ENCODE results near the gene MICU1. TPM values are rescaled to one million over a fixed set of nuclear protein-coding genes. Genes with fewer than 3 reads are reported as not detected.
"Not testable (repeated sequence)": the region's sequence is repeated elsewhere in the genome, so short reads cannot be mapped to it uniquely, and the experiment has no call there.

The MICU1 gene
- total and polyA plus RNA-seq, 9 donors = 29.9 to 117 (median 44.5) TPM

DNA sequence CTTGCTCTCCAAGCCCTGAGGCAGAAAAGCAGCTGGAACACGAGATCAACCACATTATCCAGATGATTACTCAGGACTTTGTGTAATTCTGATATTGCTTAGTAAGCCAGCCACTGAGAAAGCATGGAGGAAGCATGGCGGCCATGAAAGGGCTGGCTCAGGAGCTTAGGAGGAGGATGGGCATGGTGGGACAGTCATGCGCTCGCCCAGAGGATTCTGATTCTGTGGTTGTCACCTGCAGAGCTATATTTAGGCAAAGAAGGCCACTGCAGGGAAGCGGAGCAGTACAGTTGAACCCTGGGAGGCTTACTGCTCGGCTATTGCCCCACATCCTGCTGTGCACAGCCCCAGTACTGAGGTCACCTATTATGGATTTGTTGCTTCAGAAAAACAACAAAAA, 142.4 kb downstream of the MICU1 start:
- intact Hi-C loops (cut with DNase I) = no loop called here
- Histone ChIP-seq H3K27me3 (no peaks in the 10 kb centered on the region), H3K9me3 (no peaks in the 10 kb centered on the region), H3K27ac (no peak overlapping the region), H3K4me1 (ENCODE audit: insufficient read depth) (no peaks in the 10 kb centered on the region), H3K36me3 (no peaks in the 10 kb centered on the region), H3K4me3 (no peak overlapping the region)
- WGBS, 3 donors = 92 to 95% (median 94%) methylated on average over 6 of the region's 6 CpGs
- TF ChIP-seq POLR2A (IDR thresholded peaks at IDR 0.05) = no peak
- TF ChIP-seq, protein P1, sequence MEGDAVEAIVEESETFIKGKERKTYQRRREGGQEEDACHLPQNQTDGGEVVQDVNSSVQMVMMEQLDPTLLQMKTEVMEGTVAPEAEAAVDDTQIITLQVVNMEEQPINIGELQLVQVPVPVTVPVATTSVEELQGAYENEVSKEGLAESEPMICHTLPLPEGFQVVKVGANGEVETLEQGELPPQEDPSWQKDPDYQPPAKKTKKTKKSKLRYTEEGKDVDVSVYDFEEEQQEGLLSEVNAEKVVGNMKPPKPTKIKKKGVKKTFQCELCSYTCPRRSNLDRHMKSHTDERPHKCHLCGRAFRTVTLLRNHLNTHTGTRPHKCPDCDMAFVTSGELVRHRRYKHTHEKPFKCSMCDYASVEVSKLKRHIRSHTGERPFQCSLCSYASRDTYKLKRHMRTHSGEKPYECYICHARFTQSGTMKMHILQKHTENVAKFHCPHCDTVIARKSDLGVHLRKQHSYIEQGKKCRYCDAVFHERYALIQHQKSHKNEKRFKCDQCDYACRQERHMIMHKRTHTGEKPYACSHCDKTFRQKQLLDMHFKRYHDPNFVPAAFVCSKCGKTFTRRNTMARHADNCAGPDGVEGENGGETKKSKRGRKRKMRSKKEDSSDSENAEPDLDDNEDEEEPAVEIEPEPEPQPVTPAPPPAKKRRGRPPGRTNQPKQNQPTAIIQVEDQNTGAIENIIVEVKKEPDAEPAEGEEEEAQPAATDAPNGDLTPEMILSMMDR (IDR thresholded peaks at IDR 0.05) = no peak
- no peak for TF ChIP-seq EP300 (IDR thresholded peaks at IDR 0.05)
- no peak for DNase-seq

DNA sequence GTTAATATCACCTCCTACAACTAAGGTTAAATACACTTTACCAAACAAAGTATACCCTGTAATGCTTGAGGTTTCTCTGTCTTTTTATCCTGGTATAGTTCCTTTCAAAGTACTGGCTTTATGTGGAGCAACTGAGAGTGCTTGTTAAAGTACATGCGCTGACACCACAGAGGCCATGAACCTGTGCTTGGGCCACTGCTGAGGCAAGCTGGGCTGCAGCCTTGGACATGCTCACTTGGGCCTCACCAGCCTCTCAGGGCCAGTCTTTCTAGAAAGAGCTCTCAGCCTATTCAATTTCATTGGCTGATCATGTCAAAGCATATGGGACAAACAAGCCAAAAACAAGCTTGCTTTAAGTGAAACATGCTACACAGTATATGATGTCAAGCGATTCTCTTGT, 145.0 kb downstream of the MICU1 start:
- DNase-seq = no peak
- H3K9me3 ChIP-seq = no peaks in the 10 kb centered on the region
- TF ChIP-seq POLR2A (IDR thresholded peaks at IDR 0.05) (no peak), EP300 (IDR thresholded peaks at IDR 0.05) (no peak)
- TF ChIP-seq, protein P1 (IDR thresholded peaks at IDR 0.05) = no peak
- WGBS, 3 donors = 91 to 98% (median 95%) methylated on average over 2 of the region's 2 CpGs
- H3K36me3 ChIP-seq = no peaks in the 10 kb centered on the region
- intact Hi-C loops (cut with DNase I) = no loop called here
- H3K4me1 ChIP-seq (ENCODE audit: insufficient read depth) = no peaks in the 10 kb centered on the region
- no peak overlapping the region for H3K4me3 ChIP-seq
- H3K27me3 ChIP-seq = no peaks in the 10 kb centered on the region
- no peak overlapping the region for H3K27ac ChIP-seq

DNA sequence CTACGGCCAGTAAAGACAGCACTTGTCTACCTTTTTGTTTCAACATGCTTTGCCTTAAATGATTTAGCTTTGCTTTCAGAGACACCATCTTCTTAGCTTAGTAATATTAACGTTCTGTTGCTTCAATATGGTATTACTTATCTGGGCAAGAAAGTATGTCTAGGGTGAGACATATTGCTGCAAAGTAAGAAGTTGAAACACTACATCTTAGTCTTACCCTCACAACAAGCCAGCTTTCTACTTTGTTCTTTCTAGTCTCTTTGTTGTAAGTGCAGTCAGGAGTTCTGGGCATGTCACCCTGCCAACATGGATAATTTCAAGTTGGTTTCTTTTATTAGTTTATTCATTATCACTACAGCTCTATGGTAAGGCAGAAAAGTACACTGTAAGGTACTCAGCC, 148.4 kb downstream of the MICU1 start:
- no peak overlapping the region for H3K27ac ChIP-seq
- no peaks in the 10 kb centered on the region for H3K36me3 ChIP-seq
- no peak for DNase-seq
- H3K9me3 ChIP-seq = no peaks in the 10 kb centered on the region
- H3K4me3 ChIP-seq = no peak overlapping the region
- TF ChIP-seq, protein P1 (IDR thresholded peaks at IDR 0.05) = no peak
- TF ChIP-seq POLR2A (IDR thresholded peaks at IDR 0.05) (no peak), EP300 (IDR thresholded peaks at IDR 0.05) (no peak)
- 87 to 92% (median 89%) methylated on average over 2 of the region's 2 CpGs for WGBS, 3 donors
- intact Hi-C loops (cut with DNase I) = no loop called here
- H3K27me3 ChIP-seq = no peaks in the 10 kb centered on the region
- H3K4me1 ChIP-seq (ENCODE audit: insufficient read depth) = no peaks in the 10 kb centered on the region

DNA sequence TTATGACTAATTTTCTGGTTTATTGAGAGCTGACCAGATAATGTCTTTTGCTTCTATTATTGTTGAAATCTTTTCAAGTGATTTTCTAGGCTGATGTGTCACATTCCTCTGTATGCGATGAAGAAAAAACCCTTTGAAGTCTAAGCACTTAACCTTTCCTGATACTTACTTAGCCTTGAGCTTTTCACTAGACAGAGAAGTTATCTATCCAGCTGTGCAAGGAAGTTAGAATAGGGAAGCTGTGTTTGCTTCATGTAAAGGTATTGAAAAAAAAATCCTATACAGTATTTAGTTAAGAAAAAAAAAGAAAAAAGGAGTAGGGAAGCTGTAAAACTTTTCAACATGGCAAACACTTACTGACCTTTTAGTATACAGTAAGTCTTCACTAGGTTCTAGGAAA, 153.6 kb downstream of the MICU1 start:
- H3K27ac ChIP-seq = no peak overlapping the region
- no peaks in the 10 kb centered on the region for H3K36me3 ChIP-seq
- WGBS, 3 donors = 62 to 80% (median 67%) methylated on average over 1 of the region's 1 CpG
- no peak for DNase-seq
- TF ChIP-seq POLR2A (IDR thresholded peaks at IDR 0.05) (no peak), EP300 (IDR thresholded peaks at IDR 0.05) (no peak)
- TF ChIP-seq, protein P1 (IDR thresholded peaks at IDR 0.05) = no peak
- no peak overlapping the region for H3K4me3 ChIP-seq
- no peaks in the 10 kb centered on the region for H3K4me1 ChIP-seq (ENCODE audit: insufficient read depth)
- no peaks in the 10 kb centered on the region for H3K27me3 ChIP-seq
- no peaks in the 10 kb centered on the region for H3K9me3 ChIP-seq
- intact Hi-C loops (cut with DNase I) = no loop called here

DNA sequence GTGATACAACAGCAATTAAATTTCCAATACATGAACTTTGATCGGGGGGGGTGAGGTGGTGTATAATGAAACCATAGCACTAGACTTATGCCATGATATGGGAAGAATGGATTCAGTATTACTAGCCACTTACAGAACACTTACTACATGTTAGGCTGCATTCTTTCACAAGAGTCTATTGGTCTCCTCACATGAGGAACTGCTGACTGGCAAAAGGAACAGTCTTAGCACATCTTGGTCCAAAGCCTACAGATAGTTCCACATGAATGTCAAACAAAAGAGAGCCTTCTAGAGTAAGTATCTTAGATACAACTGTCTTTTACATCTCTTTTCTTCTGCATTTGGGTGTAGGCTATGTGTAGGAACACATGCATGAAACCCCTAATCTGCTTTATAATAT, 155.2 kb downstream of the MICU1 start:
- intact Hi-C loops (cut with DNase I) = no loop called here
- 97 to 100% (median 97%) methylated on average over 1 of the region's 1 CpG for WGBS, 3 donors
- no peaks in the 10 kb centered on the region for H3K4me1 ChIP-seq (ENCODE audit: insufficient read depth)
- H3K27me3 ChIP-seq = no peaks in the 10 kb centered on the region
- H3K4me3 ChIP-seq = no peak overlapping the region
- H3K27ac ChIP-seq = no peak overlapping the region
- no peaks in the 10 kb centered on the region for H3K9me3 ChIP-seq
- H3K36me3 ChIP-seq = no peaks in the 10 kb centered on the region
- no peak for DNase-seq
- TF ChIP-seq EP300 (IDR thresholded peaks at IDR 0.05) (no peak), POLR2A (IDR thresholded peaks at IDR 0.05) (no peak)
- TF ChIP-seq, protein P1 (IDR thresholded peaks at IDR 0.05) = no peak

DNA sequence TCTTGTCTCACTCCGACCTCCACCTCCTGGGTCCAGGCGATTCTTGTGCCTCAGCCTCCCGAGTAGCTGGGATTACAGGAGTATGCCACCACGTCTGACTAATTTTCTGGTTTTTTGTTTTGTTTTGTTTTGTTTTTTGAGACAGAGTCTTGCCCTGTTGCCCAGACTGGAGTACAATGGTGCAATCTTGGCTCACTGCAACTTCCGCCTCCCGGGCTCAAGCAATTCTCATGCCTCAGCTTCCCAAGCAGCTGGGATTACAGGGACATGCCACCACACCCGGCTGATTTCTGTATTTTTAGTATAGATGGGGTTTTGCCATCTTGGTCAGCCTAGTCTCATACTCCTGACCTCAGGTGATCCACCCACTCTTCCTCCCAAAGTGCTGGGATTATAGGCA, 158.8 kb downstream of the MICU1 start:
- whole genome bisulfite sequencing, 3 donors = 96% methylated on average over 7 of the region's 7 CpGs
- H3K4me1 ChIP-seq (ENCODE audit: insufficient read depth); intact Hi-C loops (cut with DNase I); H3K27me3 ChIP-seq; H3K9me3 ChIP-seq; H3K27ac ChIP-seq; H3K4me3 ChIP-seq; DNase-seq; H3K36me3 ChIP-seq: not testable (repeated sequence)

Data from ovary (tissue), 9 donors.